ENCODE data around the gene FRS3.

FRS3 gene

DNA sequence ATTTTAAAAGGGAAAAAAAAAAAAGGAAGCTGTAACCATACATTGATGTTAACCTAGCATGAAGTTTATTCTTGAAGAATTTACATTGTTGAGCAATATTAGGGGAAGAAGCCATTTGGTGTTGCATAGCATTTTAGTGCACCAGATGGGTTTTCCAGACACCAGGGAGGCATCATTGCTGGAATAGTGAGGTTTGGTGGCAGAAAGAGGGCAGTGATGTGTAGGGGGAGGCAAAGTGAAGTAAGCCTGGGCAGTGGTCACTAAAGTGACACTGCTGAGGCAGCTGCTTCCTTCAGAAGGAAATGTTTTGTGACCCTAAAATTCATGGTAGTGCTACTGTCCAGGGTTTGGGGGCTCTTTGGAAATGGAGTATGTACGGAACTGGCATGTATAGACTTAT lies 10.3 kb upstream of the FRS3 start:
- DNase-seq (ENCODE audit: low read depth) = no peak

DNA sequence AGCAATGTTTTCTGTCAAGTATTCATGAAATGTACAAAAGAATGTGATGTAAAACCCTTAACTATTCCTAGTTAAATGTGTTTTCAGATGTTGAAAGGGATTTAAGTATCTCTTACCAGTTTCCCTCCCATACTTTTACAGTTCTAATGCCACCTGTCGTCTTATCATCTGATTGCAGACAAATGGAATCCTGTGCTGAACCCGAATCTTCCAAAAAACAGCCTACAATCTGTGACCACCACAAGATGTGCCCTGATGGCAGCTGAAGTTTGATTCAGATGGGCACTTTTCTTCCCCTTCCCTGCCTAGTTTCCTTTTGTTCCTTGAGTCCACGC lies 9.7 kb upstream of the FRS3 start:
- no peak for DNase-seq (ENCODE audit: low read depth)

DNA sequence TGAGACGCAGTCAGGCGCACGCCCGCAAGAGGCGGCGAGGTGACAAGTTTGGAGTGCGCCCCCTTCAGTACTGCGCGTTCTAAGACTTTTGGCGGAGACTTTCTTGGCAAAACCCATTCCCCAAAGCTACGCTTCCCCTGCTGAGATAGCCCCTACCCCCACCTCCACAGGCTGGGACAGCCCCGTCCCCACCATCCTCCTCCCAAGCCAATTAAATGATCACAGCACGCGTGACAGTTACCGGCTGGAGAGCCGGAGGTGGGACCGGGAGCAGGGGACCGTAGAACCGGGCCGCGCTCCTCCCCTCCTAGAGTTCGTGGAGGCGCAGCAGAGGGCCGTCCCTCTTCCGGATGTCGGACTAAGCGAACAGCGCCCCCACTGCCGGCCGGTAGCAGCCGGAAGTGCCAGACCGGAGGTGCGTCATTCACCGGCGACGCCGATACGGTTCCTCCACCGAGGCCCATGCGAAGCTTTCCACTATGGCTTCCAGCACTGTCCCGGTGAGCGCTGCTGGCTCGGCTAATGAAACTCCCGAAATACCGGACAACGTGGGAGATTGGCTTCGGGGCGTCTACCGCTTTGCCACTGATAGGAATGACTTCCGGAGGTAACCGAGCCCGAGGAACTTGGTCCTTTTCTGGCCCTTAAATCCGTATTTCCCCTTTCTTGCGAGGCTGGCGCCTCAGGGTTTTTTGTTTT lies 7.7 kb upstream of the FRS3 start, which contains the start of gene TOMM6:
TSS of gene TOMM6 (plus strand) at position 476 of the 699 bp plus-strand sequence. CDS start at position 480, 4 bp downstream.
- peak; percentile 91 for DNase-seq (ENCODE audit: low read depth)

DNA sequence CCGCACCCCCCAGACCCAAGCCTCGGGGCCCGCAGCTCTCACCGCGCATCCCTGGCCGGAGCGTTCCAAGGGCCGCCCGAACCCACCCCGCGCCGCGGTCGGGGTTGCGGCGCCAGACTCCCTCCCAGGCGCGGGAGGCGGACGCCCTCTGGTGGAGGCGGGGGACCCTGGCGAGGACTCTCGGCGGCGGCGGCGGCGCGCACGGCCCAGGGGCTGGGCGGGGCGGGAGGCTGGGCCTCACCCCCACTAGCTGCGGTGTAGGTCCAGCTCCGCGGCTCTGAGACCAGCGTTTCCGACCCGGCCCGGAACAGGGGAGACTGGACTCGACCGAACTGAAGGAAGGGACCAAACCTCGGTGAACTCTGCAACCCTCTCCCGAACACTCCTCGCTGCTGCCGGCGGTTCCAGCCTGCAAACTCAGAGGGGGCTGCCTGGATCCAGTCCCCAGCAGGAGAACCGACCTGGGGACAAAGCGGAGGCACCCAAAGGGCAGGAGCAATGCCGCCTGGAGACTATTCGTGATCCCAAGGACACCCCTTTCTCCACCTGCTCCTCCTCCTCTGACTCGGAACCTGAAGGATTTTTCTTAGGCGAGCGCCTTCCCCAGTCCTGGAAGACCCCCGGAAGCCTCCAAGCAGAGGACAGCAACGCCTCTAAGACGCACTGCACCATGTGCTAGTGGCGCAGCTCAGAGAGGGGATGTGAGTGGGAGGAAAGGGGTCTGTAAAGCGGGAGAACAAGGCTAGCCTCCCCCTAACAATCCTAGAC lies 6.9 kb upstream of the FRS3 start:
- DNase-seq (ENCODE audit: low read depth) = peak; percentile 58

DNA sequence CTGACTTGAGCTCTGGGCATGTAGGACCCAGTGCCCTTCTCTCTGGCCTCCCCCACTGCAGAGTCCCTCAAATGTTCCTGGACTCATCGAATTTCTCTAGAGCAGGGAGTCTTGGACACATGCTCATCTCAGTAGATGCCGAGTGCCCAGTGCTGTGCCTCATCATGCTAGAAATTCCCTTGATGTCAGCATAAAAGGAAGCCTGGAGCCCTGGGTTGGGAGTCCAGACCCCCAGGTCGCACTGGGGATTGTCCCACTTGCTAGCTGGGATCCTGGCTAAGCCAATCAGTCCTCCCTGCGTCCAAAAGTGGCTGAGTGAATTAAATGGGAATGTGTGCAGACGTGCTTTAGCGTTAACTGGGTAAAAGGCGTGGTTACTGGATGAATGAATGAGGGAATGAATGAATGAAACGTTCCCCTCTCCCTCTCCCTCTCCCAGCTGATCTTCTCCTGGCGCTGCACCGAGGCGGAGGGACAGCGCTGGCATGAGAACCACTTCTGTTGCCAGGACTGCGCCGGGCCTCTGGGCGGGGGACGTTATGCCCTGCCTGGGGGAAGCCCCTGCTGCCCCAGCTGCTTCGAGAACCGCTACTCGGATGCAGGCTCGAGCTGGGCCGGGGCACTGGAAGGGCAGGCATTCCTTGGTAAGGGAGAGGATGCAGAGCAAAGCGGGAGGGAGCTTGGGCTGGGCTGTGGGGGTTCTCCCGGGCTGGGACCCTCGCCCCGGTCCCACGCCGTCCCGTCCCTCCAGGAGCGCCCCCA lies 6.2 kb upstream of the FRS3 start:
- peak; percentile 12 for DNase-seq (ENCODE audit: low read depth)

DNA sequence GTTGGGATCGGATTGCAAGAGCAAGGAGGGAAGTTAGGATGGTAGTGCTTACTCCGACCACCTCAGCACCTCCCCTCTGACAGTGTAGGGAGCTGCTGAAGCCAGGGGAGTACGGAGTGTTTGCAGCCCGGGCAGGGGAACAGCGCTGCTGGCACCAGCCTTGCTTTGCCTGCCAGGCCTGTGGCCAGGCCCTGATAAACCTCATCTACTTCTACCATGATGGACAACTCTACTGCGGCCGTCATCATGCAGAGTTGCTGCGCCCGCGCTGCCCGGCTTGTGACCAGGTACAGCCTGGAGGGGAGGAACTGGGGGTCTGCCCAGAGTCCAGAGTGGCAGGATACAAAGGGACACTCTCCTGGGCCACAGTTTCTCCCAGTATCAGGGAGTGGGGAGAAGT lies 5.6 kb upstream of the FRS3 start:
- no peak for DNase-seq (ENCODE audit: low read depth)

DNA sequence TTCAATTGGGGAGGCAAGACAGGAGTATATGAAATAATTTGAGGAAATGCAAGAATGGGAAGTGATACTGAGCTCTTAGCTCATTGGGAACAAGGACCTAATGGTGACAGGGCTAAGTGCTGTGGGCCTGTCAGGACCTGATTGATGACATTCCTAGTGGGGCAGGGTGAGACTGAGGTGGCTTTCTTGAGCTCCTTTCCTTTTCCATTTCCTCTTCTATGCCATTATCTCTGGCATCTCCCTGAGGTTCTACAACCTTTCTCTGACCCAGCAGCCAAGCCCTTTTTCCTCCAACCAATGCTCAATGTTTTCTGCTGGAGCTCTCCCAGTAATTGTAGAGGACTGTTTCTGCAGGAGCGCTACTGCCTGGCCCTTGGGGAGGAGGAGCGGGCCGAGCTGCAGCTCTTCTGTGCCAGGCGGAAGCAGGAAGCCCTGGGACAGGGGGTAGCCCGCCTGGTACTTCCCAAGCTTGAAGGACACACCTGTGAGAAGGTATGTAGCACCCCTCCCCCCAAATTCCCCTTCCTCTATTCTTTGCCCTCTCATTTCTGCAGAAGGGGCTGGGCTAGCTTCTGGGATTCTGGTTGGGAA lies 5.0 kb upstream of the FRS3 start:
- DNase-seq (ENCODE audit: low read depth) = no peak

DNA sequence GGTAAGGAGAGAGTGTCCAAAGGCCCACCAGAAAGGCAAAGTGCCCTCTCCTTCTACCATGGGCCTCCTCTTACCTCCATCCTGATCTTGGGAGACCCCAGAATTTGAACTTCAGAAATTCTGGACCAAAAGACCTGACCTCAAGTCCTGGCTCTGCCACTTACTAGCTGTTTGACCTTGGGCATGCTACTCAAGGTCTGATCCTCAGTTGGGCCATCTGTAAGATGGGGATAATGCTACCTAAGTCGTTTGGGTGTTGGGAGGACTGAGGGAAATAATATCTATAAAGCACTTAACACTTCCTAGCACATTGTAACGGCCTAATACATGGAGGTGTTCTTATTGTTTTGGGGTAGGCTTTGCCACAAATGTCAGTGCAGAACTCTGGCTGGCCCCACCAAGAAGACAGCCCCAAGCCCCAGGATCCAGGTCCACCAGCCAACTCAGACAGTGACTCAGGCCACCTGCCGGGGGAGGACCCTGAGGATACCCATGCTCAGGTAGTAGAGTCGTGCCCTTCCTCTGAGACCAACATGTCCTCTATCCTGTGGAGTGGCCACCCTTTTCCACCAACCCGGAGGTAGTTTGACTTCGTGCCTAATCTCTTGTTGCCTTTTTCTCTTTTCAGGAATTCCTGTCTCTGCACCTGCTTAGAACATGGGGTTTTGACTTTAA lies 3.5 kb upstream of the FRS3 start:
- no peak for DNase-seq (ENCODE audit: low read depth)

DNA sequence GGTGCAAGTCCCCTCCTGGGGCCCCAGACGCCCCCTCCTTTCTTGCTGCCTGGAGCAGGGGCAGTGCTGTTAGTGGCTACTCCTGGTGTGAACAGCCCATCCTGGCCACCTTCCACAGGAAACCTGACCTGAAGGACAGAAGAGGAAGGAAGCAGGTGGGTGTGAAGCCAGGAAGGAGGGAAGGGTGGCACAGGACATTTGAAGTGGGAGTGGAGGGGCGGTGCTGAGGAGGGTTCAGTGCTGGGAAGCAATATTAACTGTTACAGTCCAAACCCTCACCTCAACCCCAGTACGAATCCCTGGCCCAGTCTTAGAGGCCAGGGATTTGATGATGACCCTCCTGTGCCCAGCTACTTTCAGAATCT lies 1.6 kb upstream of the FRS3 start:
- no peak for DNase-seq (ENCODE audit: low read depth)

DNA sequence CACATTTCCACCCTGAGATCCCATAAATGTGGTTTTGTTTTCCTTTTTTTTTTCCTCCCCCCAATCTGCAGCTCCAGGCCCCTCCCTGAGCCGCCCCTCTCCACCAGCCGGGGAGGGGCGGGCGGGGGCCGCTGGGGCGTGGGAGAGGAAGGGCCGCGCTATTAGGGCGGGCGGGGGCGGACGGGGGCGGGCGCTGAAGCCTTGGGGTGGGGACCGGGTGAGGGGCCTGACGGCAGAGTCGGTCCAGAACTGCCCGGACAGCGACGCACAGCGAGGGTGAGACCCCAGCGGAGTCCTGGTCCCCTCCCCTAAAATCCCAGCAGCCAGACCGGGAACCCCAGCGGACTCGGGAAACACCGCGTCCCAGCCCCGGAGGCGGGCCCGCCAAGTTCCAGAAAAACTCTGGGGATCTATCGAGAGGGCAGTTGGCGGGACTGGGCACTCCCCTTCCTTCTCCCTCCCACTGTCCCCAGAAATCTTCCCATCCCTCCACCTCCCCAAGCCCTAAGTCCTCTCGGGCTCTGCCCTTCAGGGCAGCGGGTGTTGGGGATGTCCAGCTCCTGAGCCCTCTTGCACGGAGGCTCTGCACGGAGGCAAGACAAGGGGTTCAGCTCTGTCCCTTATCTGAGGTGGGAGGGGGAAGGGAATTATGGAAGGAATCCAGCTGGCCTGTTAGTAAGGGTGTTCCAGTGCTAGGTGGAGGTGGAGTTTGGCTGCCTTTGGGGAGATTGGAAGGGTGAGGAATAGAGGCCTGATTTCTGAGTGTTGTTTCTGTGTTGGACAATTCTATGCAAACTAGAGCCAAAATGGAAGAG lies 1.1 kb upstream of the FRS3 start, which contains the start of gene PRICKLE4:
TSS of gene PRICKLE4 (plus strand) at position 232 of the 815 bp plus-strand sequence. CDS start 2,692 bp downstream, outside the sequence.
- DNase-seq (ENCODE audit: low read depth) = peak; percentile 24

DNA sequence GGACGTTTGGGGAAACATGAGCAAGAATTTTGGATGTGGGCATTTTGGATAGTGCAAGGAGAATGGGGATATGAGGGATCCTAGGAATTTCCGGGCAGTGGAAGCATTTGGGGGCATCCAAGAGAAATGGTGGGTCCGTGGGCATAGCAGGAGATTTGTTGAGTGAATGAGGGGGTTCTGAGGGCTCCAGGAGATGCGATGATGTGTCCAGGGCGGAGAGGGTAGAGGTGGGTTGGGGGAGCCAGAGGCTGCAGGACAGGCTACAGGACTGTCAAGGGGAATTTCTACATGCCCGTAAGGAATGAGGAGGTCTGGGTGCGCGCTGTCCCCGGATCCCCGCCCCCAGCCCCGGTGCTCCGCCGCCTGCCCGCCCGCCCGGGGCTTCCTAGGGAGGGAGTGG lies 364 bp downstream of the FRS3 start:
- no peak for DNase-seq (ENCODE audit: low read depth)

DNA sequence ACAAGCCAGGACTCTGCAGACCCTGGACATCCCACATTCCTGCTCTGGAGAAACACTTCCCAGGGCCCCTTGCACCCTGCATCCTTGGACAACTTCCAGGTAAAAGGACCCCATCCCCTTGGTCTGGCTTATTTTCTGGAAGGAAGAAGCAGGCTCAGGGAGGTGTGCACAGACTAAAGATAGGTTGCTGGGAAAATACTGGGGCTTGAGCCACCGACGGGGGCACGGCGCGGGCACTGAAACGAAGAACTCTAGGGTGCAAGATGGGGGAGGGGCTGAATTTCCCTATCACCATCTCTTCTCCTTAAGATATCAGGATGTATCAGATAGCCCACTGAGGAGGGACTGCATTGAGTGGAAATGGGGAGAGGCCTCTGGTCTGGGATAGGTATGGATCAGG lies 805 bp downstream of the FRS3 start:
- DNase-seq (ENCODE audit: low read depth) = no peak

DNA sequence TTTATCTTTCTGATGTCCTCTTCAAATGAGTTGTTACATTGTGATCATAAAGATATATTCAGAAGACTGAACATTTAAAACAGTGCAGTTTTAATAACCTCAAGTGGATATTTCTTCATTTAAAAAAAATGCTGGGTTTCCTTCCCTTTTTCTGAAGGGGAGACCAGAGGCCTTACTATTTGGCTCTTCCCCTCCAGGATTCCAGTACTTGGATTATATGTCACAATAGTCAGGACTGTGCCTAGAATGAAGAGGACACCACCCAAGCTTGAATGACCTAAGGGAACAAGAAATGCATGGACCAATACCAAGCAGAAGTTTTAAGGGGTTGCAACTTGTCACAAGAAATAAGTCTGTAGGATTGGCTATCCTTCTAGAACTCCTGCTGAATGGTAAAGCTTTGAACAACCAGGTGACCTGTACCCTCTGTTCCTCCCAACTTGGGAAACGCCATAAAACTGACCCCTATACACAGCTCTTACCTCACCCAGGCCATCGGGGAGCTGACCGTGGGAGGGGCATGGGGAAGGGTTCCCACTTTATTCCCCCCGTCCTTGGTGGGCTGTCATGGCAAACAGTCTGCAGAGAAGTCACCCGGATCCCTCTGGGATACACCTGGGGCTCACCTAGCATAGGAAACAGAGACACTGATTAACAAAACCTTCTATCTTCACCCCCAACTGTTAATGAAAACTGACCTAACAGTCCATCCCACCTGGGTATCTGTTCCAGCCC lies 2.0 kb downstream of the FRS3 start:
- no peak for DNase-seq (ENCODE audit: low read depth)

DNA sequence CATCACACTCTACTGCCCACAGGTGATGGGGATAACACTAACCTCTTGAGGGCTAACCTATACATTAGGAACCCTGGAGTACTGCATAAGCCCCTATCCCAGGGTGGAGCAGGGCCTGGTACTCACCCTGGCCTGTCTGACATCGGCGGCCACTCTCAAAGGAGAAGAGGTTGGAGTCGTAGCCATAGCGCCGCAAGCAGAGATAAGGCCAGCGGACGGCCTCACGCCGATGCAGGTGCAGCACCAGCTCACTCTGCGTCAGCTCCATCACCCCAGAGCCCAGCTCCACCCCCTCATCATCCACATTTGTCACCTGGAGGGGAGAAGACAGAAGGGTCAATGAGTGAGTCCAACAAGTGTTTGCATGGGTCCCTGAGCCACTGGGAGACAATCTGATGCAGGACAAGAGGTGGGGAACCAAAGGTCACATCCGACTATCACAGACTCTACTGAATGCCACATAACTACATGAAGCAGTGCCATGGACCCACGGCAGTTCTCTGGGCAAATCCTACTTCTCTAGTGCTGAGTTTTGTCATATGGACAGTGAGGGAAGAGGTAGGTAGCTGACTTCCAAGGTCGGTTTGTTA lies 4.3 kb downstream of the FRS3 start:
- DNase-seq (ENCODE audit: low read depth) = no peak

DNA sequence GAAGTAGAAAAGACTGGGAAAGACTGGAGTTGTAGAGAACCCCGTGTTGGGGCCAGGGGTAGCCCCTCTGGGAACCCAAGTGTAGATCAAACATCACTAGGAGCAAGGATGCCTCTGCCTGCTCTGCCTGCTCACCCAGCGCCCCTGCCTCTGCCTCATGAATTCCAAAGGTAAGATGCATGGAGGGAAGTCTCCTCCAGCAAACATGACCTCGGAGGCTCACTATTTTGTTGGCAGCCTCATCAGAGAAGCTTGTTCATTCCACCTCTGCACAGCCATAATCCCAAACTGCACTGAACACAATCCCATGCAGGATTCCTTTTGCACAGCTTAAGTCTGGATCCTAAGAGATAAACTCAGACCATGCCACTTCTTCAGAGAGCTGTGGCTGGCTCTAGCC lies 4.9 kb downstream of the FRS3 start:
- no peak for DNase-seq (ENCODE audit: low read depth)

DNA sequence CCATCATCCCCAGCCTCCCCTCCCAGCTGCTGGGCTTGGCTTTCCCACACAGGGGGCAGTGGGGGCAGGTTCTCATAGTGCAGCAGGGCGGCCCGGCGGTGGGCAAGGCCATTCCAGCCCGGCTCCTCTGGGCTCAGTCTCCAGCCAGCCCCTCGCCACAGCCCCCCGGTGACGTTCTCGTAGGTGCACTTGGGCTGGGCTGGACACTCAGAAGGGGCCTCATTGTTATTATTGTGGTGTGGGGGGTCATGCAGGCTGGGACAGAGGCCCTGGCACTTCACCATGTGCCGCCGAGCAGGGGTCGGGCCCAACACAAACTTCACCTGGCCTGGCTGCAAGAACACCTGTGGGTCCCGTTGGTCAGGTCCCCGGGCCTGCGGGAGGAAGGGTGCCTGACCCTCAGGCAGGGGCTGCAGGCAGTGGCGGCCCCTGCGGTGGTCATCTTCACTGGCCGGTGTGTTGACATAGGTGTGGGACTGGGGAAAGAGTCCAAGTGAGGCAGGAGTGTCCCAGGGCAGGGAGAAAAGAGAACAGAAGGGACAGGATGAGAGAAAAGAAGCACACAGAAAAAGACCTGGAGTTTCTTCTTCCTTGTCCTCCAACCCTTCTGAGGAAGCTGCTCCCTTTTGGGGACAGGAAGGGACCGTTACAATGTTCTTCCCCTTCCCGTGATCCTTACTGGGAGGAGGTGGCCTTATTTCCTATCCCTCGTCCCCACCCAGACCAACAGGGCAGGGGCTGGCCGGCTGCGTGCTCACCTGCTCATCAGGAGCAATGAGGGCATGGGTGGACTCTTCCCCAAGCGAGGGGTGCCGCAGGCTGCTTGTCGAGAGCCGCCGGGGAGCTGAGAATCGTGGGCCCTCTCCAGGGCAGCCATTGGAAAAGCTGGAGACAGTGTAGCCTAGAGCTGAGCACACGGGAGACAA lies 8.4 kb downstream of the FRS3 start:
- no peak for DNase-seq (ENCODE audit: low read depth)

DNA sequence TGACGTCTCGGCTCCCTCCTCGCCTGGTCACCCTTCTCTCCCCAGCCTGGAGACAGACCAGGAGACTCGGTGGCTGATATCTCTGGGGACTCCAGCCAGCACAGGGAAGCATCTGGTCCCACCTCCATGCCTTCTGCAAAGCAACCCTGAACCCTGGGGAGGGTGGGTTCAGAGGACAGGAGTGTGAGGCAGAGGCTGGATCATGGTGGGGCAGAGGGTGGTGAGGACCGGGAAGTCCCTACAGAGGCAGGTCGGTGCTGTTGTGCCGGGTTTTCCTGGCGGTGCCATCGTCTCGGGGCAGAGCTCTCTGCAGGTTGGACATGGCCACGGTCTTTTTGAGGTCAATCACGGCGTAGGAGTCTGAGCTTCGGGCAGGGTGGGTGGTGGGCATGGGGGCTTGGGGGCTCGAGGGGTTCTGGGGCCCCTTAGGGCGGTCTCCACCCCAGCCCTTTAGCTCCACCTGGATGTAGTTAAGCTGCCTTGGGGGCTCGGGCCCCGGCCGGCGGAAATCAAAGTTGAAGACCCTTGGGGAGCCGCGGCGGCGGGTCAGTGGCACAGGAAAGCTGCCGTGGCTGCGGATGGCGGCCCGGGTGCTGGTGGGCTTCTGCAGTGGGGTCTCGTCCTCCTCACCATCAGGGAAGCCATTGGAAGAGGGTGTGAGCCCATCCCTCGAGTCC lies 9.2 kb downstream of the FRS3 start:
- DNase-seq (ENCODE audit: low read depth) = no peak

DNA sequence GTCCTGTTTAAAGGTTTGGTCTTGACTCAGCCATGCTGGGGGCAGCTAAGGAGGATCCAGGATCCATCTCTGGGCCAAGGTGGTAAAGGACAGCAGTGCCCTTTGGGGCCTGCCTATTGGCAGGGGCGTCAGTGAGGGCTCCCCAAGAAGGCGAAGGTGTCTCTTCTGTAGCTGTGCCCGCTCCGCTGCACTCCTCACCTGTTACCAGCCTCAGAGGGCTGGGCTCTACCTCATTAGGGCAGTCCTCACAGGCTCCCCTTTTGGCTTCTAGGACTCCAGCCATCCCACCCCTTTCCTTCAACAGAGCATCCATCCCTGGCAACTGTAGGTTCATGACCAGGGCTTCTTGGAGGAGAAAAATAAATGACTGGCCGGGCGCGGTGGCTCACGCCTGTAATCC lies 10.3 kb downstream of the FRS3 start:
- no peak for DNase-seq (ENCODE audit: low read depth)
